HG03280 (cell line): ENCODE results near the gene USP2.
A peak's percentile ranks its signal among the peaks of the same experiment; 100 is the strongest.

ENCODE experiments used
- ATAC-seq: cut with Tn5 transposase; IDR thresholded peaks from one replicate; pipeline ENCODE4 v1.9.1; 2021; ENCODE audit warnings: mild to moderate bottlenecking, moderate library complexity; ENCODE audit not compliant: unreplicated experiment

The USP2 gene

DNA sequence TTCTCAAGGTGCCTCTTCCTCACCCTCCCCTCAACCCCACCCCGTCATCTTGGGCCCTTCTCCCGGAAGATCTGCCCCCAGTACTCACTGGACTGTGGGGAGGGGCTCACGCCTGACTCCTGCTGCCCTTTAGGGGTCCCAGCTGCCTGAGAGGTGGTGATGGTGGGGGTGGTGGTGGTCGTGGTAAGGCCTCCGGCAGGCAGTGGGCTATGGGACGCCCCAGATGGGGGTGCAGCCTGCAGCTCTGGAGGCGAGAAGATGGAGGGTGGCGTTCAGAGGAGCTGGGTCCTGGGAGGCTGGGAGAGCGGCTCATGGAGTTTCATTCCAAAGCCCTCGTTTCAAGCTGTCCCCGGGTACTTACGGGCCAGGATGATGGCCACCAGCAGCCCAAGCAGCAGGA lies 35.8 kb downstream of the USP2 start:
- ATAC-seq: no peak

DNA sequence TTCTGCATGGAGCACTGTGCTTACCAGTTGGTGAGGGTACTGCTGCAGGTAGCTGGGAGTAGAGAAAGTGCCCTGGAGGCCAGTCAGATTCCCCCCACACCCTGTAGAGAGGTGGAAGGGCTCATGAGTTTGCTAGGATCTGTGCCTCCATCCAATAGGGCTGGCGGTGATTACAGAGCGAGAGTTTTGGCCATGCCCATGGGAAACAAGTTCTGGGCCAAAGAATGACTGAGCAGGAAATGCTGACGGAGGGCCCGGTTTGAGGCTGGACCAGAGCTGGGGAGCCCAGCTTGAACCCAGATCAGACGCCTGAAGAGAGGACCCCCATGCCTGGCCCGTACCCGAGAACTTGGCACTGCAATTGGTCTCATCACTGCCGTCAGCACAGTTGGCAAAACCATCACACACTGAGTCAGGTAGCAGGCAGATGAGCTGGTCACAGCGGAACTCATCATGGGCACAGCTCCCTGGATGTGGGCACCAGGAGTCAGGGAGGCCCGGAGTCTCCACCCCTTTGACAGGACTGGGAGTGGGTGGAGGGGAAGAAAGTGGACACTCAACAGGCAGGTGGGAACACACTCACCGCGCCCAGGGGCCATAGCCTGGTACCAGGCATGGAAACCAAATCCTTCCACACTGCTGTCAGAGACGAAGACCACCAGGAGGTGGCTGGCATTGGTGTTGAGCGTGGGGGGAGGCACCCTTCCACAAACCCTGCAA lies 37.0 kb downstream of the USP2 start:
- ATAC-seq: no peak

GRCh38 chr11:119343726-119344125 lies 37.8 kb downstream of the USP2 start:
- ATAC-seq: no peak

DNA sequence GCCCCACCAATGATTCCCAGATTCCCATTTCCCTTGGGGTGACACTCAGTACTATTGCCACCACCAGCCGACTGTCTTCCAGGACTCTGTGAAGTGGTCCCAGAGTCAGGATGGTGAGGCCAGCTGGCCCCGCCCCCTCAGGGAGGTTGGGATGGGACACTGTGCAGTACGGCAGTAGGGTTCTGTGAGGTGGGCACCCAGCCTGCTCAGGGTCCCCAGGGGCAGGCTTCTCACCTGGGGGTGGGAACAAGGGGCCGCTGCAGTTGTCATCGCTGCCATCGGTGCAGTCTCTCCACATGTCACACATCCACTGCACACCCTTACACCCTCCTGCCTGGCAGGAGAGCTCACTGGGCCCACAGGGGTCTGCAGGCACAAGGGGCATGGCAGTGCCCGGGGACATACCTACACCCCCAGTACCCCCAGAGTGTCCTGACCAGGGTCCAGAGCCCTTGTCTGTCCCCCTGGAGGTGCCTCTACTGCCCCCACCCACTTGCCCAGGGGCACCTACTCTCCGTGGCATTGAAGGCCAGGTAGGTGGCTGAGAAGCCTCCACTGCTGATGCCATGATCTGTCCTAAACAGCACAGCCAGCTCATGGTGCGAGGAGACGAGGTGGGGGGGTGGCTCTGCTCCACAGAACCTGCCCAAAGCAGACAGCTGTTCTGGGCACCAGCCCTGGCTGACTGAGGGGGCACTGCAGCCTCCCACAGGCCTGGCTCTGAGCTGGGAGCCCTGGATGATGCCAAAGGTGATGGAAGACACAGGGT lies 38.9 kb downstream of the USP2 start:
- ATAC-seq: no peak

DNA sequence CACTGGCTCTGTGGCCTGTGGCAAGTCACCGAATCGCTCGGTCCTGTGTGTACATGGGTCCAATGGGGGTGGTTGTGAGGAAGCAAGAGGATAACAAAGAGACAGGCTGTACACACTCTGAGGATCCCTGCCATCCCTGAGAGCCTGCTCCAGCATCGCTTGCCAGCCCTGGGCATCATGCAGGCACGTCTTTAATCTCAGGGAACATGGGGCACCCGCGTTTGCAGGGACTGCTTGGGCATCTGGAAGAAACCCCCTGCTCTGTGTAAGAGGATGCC lies 39.5 kb downstream of the USP2 start:
- ATAC-seq: no peak

- ATAC-seq: no peak
Observed at GRCh38 chr11:119341222-119342022, 40.1 kb downstream of the USP2 start.

DNA sequence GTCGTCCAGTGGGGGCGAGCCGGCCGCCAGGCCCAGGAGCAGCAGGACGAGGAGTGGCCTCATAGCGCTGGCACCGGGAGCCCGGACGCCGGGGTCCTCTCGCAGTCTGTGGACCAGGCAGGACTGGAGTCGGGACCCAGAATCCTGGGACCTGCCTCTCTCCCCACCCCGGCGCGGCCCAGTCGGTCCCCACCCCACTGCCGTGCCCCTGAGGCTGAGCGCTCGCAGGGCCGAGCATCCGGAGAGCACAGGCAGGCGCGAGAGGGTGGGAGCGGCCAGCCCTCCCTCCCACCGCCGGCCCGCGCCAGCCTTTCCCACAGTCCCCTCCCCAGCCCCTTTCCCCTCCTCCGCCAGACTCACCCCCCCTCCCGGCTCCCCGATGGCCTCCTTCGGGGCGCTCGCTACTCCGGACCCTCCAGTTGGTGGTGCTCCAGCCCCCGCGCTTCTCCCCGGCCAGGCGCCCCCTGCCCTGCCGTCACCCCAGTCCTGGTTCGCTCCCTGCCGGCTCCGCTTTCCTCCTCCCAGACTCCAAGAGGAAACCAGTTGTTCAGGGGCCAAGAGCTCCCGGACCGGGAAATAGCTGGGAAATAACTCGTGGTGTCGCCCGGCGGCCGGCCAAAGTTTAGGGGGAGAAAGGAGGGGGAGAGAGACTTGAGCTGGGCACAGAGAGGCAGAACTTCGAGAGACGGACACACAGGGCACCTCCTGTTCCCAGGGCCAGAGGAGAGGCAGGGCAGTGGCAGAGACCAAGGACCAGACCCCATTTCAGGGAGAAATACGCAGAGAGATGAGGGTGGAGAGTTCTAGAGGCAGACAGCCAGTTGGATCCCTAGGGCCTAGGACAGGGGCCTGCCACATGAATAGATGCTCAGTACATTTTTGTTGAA lies 40.9 kb downstream of the USP2 start, which contains the start of gene C1QTNF5:
Gene C1QTNF5, minus strand, starts transcription at position 549 of the 887 bp plus-strand sequence. Its CDS starts 486 bp downstream, at position 63.
- ATAC-seq: no peak

DNA sequence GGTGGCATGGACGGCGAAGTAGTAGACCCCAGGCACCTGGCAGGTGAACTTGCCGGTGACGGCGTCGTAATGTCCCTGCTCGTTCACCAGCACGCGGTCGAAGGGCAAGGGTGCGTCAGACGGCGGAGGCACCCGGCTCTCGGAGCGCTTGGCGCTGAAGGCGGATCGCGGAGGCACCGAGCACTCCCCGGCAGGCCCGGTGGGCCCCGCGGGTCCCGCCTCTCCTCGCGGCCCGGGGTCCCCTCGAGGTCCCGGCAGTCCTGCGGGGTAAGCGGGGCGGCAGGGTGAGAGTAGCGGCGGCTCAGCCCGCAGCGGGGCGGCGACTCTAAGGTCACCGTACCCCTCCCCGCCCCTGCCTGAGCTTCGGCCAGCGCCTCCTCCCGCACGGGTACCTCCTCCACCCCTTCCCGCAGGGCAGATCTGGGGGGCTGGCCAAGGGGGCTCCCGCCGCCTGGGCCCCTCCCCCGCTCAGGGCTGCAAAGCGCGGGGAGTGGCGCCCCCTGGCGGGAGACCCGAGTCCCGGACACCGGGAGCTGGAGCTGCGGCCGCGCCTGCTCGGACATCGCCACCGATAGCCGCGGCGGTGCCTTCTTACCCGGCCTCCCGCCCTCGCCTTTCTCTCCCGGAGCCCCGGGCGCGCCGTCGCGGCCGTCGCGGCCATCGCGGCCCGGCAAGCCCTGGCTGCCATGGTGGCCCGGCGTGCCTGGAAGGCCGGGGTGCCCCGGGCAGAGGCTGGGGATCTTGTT lies 41.7 kb downstream of the USP2 start:
- no peak for ATAC-seq

GRCh38 chr11:119338965-119339588 lies 42.4 kb downstream of the USP2 start:
- no peak for ATAC-seq

DNA sequence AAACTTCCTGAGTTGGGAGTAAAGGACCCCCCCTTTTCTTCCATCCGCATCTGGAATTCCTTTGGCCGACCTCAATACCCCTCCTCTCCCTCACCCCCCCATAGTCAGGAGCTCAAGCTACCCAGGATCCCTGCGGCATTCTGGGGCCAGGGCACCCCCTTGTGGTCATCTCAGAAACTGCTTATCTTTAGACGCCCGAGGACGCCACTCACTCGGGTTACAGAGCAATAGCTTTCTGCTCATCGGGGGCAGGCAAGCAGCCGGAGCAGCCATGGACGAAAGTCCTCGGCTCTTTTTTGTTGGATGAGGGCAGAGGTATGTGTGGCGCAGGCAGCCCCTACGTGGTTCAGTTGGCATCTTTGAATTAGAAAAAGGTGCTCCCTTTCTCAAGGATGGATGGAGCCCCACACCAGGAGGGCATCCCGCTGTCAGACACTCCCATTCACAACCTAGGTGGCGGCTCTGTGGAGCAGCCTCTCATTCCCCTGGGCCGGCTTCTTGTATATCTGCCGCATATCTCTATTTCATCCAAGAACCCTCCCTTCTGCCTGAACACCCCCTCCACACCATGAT lies 43.1 kb downstream of the USP2 start:
- no peak for ATAC-seq

DNA sequence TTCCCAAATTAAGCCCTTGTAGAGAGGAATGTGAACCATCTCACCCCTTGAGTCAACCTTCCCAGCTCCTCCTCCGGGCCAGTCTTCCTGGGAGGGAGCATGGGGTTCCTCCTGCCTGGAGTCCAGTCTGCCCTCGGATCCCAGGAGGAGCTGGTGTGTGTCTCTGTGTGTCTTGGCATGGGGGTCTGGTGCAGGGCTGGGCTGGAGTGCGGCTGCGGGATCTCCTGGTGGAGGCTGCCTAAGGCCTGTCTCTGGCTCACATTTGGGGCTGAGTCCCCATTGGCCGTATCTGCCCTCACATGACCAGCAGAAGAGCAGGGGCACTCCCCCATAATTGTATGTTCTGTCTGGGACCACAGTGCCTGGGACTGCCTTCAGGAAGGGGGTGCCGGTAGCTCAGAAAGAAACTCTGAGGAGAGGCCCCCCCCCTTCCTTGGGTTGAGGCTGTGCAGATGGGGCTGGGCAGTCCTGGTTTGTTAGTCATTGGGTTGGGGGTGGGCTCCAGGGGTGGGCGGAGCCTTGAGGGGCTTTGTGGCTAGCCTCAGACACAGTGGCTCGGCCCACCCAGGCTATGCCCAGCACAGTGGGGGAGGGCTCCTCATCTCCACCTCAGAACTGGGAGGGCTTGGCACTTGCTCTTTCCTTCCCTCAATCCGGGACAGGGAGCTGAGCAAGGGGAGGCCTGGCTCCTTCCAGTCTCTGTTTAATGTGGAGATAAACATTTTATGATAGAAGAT lies 43.7 kb downstream of the USP2 start:
- no peak for ATAC-seq

DNA sequence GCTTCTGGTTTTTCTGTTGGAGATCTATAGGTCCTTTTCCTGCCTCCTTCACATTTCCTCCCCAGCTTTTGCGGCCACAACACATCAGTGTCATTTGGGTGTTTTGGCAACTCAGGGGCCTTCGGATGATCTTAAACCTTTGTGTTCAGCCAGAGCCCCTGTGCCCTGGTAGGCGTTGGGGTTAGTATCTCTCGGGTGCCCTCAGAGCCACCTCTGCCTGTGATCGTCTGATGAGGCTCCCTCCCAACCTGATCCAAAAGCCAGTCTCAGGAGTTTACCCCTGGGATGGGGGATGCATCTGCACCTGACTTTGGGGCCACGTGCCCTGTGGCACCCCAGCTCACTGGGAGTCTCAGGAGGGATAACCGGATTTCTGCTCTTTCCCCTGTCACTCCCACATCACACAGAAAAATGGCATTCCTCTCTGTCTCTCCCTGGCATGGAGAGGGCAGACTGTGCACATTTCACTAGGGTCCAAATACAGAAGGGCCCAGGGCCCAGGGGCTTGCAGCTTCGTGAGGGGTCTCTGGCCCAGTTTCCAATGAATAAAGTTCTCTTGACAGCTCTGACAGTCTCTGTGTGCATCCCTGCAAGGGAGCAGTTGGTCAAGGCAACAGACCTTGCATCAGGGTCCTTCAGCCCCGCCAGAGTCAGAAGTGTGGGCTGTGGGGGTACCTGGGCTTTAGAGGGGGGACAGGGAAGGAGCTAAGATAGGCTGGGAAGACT lies 44.6 kb downstream of the USP2 start:
- ATAC-seq: no peak

DNA sequence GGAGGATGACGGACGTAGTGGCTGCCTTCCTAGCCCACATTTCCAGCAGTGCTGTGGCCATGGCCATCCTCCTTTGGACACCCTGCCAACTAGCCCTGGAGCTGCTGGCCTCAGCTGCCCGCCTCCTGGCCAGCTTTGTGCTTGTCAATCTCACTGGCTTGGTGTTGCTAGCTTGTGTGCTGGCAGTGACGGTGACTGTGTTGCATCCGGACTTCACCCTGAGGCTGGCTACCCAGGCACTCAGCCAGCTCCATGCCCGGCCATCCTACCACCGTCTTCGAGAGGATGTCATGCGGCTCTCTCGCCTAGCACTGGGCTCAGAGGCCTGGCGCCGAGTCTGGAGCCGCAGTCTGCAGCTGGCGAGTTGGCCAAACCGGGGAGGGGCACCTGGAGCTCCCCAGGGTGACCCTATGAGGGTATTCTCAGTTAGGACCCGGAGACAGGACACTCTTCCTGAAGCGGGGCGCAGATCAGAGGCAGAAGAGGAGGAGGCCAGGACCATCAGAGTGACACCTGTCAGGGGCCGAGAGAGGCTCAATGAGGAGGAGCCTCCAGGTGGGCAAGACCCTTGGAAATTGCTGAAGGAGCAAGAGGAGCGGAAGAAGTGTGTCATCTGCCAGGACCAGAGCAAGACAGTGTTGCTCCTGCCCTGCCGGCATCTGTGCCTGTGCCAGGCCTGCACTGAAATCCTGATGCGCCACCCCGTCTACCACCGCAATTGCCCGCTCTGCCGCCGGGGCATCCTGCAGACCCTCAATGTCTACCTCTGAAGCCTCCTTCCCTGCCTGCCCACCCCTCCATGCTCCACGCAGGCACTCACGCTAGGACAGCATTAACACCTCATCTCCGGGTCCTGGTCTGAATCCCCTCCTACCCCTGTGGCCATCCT lies 45.6 kb downstream of the USP2 start:
- ATAC-seq: no peak

- no peak for ATAC-seq
Observed at GRCh38 chr11:119335091-119335654, 46.3 kb downstream of the USP2 start.

DNA sequence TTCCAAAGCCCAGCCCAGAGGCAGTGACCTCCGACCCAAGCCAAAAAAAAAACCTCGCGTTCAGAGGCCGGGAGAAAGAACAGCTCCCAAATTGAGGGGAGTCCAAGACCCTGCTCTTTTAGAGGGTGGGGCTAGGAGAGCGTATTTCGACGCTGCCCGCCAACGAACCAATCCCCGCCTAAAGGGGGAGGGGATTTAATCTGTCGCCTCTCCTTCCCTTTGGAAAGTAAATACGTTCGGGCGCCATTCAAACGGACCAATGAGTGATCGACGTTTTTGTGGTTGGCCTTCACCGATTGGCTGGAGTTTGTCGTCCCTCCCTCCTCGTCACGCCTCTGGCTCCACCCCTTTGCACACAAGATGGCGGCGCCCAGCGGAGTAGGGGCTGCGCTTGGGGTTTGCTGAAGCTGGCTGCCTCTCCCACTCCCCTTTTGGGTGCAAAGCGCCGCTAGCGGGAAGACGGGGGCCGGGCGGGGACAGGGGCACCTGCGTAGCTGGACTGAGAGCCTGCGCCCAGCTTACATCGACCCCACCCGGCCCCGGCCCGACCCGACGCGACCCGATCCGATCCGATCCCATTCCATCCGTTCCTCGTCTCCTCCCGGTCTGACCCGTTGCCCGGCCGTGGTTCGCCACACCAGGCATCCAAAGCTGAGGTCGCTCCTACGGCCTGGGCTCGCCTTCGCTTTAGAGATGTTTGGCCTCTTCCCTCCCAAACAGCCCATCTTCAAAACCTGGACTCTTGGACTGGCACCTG lies 47.1 kb downstream of the USP2 start, which contains the start of gene RNF26:
Gene RNF26, plus strand, starts transcription at position 354 of the 757 bp plus-strand sequence. CDS start 596 bp downstream, outside the sequence.
- ATAC-seq: peak; percentile 96
